Glutamatergic neuron (in vitro differentiated cells): ENCODE data around the gene HNF4A. TPM values are rescaled to one million over a fixed set of nuclear protein-coding genes. Genes with fewer than 3 reads are reported as not detected.

ENCODE experiments used
- DNase-seq: peaks from one replicate; pipeline ENCODE4 v3.0.0; 2022
- H3K27ac Mint-ChIP-seq: one replicate; pipeline ENCODE4 v1.8.0; 2020; ENCODE audit warnings: mild to moderate bottlenecking, mixed read lengths, inconsistent platforms; ENCODE audit not compliant: unreplicated experiment
- H3K27me3 Mint-ChIP-seq: one replicate; pipeline ENCODE4 v1.8.0; 2020; ENCODE audit warnings: mild to moderate bottlenecking, moderate library complexity, mixed read lengths, inconsistent platforms; ENCODE audit not compliant: unreplicated experiment
- H3K36me3 Mint-ChIP-seq: one replicate; pipeline ENCODE4 v1.8.0; 2020; ENCODE audit warnings: mild to moderate bottlenecking, mixed read lengths, inconsistent platforms; ENCODE audit not compliant: unreplicated experiment
- H3K4me1 Mint-ChIP-seq: one replicate; pipeline ENCODE4 v1.8.0; 2020; ENCODE audit warnings: mild to moderate bottlenecking, low read depth, mixed read lengths, inconsistent platforms; ENCODE audit not compliant: unreplicated experiment
- H3K4me3 Mint-ChIP-seq: one replicate; pipeline ENCODE4 v1.8.0; 2020; ENCODE audit warnings: mild to moderate bottlenecking, mixed read lengths, inconsistent platforms; ENCODE audit not compliant: unreplicated experiment
- H3K9me3 Mint-ChIP-seq: one replicate; pipeline ENCODE4 v1.8.0; 2020; ENCODE audit warnings: mild to moderate bottlenecking, moderate library complexity, mixed read lengths, inconsistent platforms; ENCODE audit not compliant: unreplicated experiment
- total RNA-seq: library from RNA; stranded (reverse); fragmentation: NEBNext Ultra II Directional; extraction: Animal tissue kit (Norgen Biotek cat#: 25700); gene quantifications from one replicate; pipeline ENCODE4 v1.2.1, GENCODE V29; 2021; ENCODE audit not compliant: unreplicated experiment
- TF ChIP-seq, protein P1 (sequence below): fragments of 200-600 bp; sonication (generic); IDR thresholded peaks from one replicate; pipeline ENCODE4 v1.5.0; 2021; ENCODE audit not compliant: partially characterized antibody, unreplicated experiment

Gene HNF4A
- total RNA-seq, 1 donor from 2014 or later, result not detected

DNA sequence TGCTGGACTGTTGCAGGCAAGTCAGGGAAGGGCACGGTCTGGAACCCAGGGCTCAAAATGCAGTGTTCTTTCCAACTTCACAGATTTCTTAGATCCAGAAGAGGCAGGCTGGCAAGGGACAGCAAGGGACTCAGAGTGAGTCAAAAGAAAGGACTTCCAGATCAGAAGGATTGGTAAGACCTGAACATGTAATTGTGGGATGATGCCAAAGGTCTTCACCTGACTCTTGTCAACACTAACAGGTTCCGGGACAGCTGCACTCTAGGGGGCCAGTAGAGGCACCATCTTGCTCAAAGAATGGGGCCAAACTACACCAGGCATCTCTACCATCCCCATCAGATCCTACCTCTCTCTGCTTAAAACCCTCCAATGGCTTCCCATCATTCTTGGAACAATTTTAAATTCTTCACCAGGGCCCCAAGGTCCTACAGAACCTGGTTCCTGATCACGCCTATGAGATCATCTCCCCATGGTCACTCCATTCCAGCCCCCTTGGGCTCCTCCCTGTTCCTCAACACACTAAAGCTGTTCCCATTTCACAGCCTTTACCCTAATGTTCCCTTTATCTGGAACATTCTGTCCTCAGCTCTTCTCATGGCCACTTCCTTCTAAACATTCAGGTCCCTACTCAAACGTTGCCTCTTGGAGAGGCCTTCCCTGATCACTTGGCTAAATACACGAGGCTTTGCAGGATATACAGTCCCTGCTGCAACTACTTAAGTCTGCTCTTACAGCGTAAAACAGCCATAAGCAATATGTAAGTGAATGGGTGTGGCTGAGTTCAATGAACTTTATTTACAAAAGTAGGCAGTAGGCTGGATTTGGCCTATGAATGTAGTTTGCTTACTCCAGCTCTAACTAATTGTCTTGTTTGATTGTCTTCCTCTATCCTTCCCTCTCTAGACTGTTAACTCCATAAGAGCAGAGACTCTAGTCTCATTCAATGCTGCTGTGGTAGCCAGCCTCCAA is 90.5 kb downstream of the HNF4A start:
- Mint-ChIP-seq H3K4me1 (no peaks in the 10 kb centered on the region), H3K27ac (no peak overlapping the region), H3K4me3 (no peak overlapping the region), H3K27me3 (peaks cover 5% of the 10 kb centered on the region), H3K9me3 (no peaks in the 10 kb centered on the region), H3K36me3 (no peaks in the 10 kb centered on the region)
- TF ChIP-seq, protein P1, sequence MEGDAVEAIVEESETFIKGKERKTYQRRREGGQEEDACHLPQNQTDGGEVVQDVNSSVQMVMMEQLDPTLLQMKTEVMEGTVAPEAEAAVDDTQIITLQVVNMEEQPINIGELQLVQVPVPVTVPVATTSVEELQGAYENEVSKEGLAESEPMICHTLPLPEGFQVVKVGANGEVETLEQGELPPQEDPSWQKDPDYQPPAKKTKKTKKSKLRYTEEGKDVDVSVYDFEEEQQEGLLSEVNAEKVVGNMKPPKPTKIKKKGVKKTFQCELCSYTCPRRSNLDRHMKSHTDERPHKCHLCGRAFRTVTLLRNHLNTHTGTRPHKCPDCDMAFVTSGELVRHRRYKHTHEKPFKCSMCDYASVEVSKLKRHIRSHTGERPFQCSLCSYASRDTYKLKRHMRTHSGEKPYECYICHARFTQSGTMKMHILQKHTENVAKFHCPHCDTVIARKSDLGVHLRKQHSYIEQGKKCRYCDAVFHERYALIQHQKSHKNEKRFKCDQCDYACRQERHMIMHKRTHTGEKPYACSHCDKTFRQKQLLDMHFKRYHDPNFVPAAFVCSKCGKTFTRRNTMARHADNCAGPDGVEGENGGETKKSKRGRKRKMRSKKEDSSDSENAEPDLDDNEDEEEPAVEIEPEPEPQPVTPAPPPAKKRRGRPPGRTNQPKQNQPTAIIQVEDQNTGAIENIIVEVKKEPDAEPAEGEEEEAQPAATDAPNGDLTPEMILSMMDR, result no peak
- no peak for DNase-seq

GRCh38 chr20:44447827-44448419 is 92.4 kb downstream of the HNF4A start:
- no peak overlapping the region for H3K27ac Mint-ChIP-seq
- TF ChIP-seq, protein P1, result no peak
- no peaks in the 10 kb centered on the region for H3K4me1 Mint-ChIP-seq
- no peaks in the 10 kb centered on the region for H3K9me3 Mint-ChIP-seq
- H3K36me3 Mint-ChIP-seq, result no peaks in the 10 kb centered on the region
- peaks cover 5% of the 10 kb centered on the region for H3K27me3 Mint-ChIP-seq
- no peak overlapping the region for H3K4me3 Mint-ChIP-seq
- DNase-seq, result no peak

- DNase-seq, result peak; percentile 25
- Mint-ChIP-seq H3K4me3 (no peak overlapping the region), H3K9me3 (no peaks in the 10 kb centered on the region), H3K4me1 (no peaks in the 10 kb centered on the region), H3K27me3 (peaks cover 5% of the 10 kb centered on the region), H3K27ac (no peak overlapping the region), H3K36me3 (no peaks in the 10 kb centered on the region)
- TF ChIP-seq, protein P1, result no peak
Observed at GRCh38 chr20:44448753-44449546, 93.5 kb downstream of the HNF4A start.

- Mint-ChIP-seq H3K4me3 (no peak overlapping the region), H3K9me3 (no peaks in the 10 kb centered on the region), H3K27me3 (peaks cover 5% of the 10 kb centered on the region), H3K27ac (no peak overlapping the region), H3K4me1 (no peaks in the 10 kb centered on the region), H3K36me3 (no peaks in the 10 kb centered on the region)
- no peak for DNase-seq
- TF ChIP-seq, protein P1, result no peak
Observed at GRCh38 chr20:44449864-44450263, 94.4 kb downstream of the HNF4A start.
